Heart left ventricle (tissue), 13 donors: ENCODE measurements around the gene GPR160.

Source experiments
- POLR2A ChIP-seq, 2 donors: fragments of 450-650 bp; IDR thresholded peaks; one replicate each; pipeline ENCODE4 v1.6.1; 2017; ENCODE audit warnings: antibody characterized with exemption in 2 of 2, mild to moderate bottlenecking in 2 of 2, moderate library complexity in 2 of 2
- TF ChIP-seq, protein P1 (sequence below), 12 donors: fragments of 200-600 bp; sonication (generic) in 4 of 12; IDR thresholded peaks; one replicate each; pipeline versions ENCODE4 v1.5.0 to v1.8.0; 2018 to 2022; ENCODE audit warnings: antibody characterized with exemption in 12 of 12, mild to moderate bottlenecking in 5 of 12
- donor health status: ischemic (EF 13 %, LVEDD 7.1; RV severe dilation, severe dysfunction).
- donor health status: DM: no; HTN: yes; CAD: no.
- donor health status: DM: no; HTN: no; CAD: no.
- donor health status: ischemic (EF 25% LVEDD 6.9; RV normal size, moderate dysfunction).
- donor health status: ischemic (EF 25% LVEDD 5.7; RV mildly dilated, moderate dysfunction).
- donor health status: ischemic (EF 35%, LVEDD 5.7; RV mildly dilated, moderate dysfunction).
- donor health status: nonischemic (EF 11% LVEDD 7.7; RV severe dilation, severe dysfunction).
- donor health status: DM: yes; HTN: yes; CAD: no.
- donor health status: PGD.
- donor health status: ischemic (EF 29% LVEDD 5.4; RV normal size, mild dysfunction).
- donor health status: nonischemic (EF 23%, LVEDD 6.1; RV moderate dilation, normal function).

DNA sequence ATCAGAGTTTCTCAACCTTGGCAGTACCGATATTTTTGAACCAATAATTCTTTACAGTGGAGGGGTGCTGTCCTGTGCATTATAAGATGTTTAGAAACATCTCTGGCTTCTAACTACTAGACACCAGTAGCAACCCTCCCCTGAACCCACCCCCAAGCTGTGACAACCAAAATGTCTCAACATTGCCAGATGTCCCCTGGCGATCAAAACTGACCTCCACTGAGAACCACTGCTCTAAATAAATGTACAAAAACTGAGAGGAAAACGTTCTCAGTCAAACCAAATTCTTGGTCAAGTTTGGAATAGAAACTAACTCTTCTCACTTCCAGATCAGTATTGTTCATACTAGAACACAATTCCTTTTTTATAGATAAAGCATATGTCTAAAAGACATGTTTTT, 58.5 kb downstream of the GPR160 start:
- no peak for TF ChIP-seq POLR2A (IDR thresholded peaks at IDR 0.05)
- TF ChIP-seq, protein P1, sequence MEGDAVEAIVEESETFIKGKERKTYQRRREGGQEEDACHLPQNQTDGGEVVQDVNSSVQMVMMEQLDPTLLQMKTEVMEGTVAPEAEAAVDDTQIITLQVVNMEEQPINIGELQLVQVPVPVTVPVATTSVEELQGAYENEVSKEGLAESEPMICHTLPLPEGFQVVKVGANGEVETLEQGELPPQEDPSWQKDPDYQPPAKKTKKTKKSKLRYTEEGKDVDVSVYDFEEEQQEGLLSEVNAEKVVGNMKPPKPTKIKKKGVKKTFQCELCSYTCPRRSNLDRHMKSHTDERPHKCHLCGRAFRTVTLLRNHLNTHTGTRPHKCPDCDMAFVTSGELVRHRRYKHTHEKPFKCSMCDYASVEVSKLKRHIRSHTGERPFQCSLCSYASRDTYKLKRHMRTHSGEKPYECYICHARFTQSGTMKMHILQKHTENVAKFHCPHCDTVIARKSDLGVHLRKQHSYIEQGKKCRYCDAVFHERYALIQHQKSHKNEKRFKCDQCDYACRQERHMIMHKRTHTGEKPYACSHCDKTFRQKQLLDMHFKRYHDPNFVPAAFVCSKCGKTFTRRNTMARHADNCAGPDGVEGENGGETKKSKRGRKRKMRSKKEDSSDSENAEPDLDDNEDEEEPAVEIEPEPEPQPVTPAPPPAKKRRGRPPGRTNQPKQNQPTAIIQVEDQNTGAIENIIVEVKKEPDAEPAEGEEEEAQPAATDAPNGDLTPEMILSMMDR (IDR thresholded peaks at IDR 0.05): no peak
